ENCODE measurements around the gene PLB1.

Gene PLB1

DNA sequence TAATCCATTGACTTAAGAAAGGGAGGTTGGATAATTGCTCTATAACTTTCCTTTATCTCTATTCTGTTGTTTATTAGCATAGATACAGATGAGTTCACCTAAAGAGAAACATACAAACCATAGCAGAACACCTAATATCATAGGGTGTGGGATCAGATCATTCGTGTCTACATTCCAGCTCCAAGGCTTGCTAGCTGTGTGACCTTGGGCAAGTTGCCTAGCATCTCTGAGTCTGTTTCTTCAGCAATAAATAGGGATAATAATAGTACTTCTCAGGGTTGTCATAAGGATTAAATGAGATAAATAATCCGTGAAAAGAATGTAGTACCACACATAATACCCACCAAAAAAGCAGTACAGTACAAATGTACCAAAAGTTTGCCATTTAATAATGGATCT lies 126.2 kb downstream of the PLB1 start:
- H3K4me3 ChIP-seq (ENCODE audit: low read length), result no peak overlapping the region
- DNase-seq (ENCODE audit: low read depth), result no peak

DNA sequence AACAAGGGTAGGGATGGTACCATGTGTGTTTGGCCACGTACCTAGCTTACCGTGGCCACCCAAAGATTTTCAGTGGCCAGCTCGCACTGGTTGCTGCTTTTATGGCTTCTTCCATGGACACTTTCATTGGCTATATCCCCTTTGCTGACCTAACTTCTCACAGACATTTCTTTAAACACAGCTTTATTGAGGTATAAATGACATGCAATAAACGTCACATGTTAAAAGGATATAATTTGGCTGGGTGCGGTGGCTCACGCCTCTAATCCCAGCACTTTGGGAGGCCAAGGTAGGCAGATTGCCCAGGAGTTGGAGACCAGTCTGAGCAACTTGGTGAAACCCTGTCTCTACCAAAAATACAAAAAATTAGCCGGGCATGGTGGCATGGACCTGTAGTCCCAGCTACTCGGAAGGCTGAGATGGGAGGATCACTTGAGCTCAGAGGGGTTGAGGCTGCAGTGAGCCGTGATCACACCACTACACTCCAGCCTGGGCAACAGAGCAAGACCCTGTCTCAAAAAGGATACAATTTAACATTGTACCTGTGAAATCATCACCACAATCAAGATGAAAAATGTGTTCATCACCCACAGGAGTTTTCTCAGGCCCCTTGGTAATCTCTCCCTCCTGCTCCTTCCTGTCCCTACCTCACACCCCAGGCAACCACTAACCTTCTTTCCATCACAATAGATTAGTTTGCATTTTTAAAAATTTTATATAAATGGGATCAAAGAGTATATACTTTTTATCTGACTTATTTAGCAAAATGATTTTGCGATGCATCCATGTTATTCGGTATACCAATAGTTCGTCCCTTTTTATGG lies 127.9 kb downstream of the PLB1 start:
- H3K4me3 ChIP-seq (ENCODE audit: low read length), result no peak overlapping the region
- no peak for DNase-seq (ENCODE audit: low read depth)
- TF ChIP-seq, protein P1, sequence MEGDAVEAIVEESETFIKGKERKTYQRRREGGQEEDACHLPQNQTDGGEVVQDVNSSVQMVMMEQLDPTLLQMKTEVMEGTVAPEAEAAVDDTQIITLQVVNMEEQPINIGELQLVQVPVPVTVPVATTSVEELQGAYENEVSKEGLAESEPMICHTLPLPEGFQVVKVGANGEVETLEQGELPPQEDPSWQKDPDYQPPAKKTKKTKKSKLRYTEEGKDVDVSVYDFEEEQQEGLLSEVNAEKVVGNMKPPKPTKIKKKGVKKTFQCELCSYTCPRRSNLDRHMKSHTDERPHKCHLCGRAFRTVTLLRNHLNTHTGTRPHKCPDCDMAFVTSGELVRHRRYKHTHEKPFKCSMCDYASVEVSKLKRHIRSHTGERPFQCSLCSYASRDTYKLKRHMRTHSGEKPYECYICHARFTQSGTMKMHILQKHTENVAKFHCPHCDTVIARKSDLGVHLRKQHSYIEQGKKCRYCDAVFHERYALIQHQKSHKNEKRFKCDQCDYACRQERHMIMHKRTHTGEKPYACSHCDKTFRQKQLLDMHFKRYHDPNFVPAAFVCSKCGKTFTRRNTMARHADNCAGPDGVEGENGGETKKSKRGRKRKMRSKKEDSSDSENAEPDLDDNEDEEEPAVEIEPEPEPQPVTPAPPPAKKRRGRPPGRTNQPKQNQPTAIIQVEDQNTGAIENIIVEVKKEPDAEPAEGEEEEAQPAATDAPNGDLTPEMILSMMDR (conservative IDR thresholded peaks at IDR 0.05; ENCODE audit: low read length), result no peak

More for the DNA sequence above, 126.2 kb downstream of the PLB1 start:
- TF ChIP-seq, protein P1 (conservative IDR thresholded peaks at IDR 0.05; ENCODE audit: low read length), result no peak

DNA sequence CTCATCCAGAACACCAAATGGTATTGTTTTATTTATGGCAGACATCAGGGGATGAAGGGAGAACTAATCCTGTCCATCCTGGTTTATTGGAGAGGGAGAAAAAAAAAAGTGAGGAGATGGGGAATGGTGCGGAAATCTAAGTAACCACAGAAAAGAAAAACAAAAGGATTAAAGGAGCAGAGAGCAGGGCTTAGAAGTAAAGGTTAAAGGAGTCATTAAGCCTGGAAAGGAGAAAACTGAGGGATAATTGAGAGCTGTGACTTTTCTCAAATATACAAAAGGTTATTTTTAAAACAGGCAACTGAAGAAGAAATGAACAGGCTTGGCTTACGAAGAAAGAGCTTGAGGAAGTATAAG lies 128.6 kb downstream of the PLB1 start:
- no peak overlapping the region for H3K4me3 ChIP-seq (ENCODE audit: low read length)
- TF ChIP-seq, protein P1 (conservative IDR thresholded peaks at IDR 0.05; ENCODE audit: low read length), result no peak
- no peak for DNase-seq (ENCODE audit: low read depth)

- H3K4me3 ChIP-seq (ENCODE audit: low read length), result no peak overlapping the region
- TF ChIP-seq, protein P1 (conservative IDR thresholded peaks at IDR 0.05; ENCODE audit: low read length), result 0 out of 2 replicates have a peak, but pooled peaks have one; percentile 5
- peak; percentile 54 for DNase-seq (ENCODE audit: low read depth)
Observed at GRCh38 chr2:28624793-28625701, 129.2 kb downstream of the PLB1 start.

DNA sequence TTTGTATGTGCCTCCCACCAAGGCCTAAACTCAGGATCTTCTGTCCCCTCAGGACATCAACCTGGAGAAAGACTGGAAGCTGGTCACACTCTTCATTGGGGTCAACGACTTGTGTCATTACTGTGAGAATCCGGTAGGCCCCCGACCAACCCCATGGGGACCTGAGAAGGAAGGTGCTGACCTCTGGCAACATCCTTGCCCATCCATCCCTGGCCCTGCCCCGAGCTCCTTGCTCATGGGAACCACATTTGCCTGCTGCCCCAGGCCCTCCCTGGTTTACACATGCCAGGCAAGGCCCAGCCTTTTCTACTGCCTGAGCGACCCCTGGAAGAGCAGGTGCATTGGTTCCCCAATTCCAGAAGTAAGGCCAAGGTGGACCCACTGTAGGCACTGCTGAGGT lies 130.5 kb downstream of the PLB1 start:
- TF ChIP-seq, protein P1 (conservative IDR thresholded peaks at IDR 0.05; ENCODE audit: low read length), result no peak
- no peak for DNase-seq (ENCODE audit: low read depth)
- no peak overlapping the region for H3K4me3 ChIP-seq (ENCODE audit: low read length)

DNA sequence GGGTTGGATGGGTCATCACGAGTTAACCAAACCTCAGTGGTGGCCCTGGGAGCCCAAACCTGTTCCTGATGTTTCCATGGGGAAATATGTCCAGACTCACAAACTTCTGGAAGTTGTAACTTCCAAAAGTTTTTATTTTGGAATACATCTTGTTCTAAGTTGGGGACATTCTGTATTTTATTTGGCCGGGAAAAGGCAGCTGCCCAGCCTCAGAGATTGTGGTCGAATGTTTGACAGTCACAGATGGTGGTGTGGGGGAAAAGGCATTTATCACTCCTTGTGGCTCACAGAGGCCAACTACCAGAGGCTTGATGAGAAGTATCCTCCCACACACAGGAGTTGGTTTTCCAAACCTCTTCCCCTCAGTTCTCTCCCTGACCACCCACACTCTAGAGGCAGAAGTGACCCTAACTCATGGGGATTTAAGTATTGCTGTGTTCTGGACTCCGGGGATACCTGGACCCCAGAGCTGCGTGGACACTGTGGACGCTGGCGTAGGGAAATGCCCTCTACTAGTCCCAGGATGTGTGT lies 131.1 kb downstream of the PLB1 start:
- no peak overlapping the region for H3K4me3 ChIP-seq (ENCODE audit: low read length)
- peak; percentile 69 for DNase-seq (ENCODE audit: low read depth)

More for the DNA sequence above, 131.1 kb downstream of the PLB1 start:
- TF ChIP-seq, protein P1 (conservative IDR thresholded peaks at IDR 0.05; ENCODE audit: low read length), result no peak

All from AG10803 (cell line).